Ishikawa (cell line): ENCODE measurements around the gene ATP10D.

Experiments
- CEBPB ChIP-seq: IDR thresholded peaks from 2 replicates; pipeline ENCODE4 v1.6.1; 2012
- CREB1 ChIP-seq: IDR thresholded peaks from 2 replicates; pipeline ENCODE4 v1.6.1; 2012; ENCODE audit warnings: low read depth
- EGR1 ChIP-seq: IDR thresholded peaks from 2 replicates; pipeline ENCODE4 v1.6.1; 2012
- EP300 ChIP-seq: IDR thresholded peaks from 2 replicates; pipeline ENCODE4 v1.6.1; 2012; ENCODE audit warnings: borderline replicate concordance
- FOXM1 ChIP-seq: IDR thresholded peaks from 2 replicates; pipeline ENCODE4 v1.6.1; 2012; ENCODE audit warnings: low read depth, borderline replicate concordance
- NFIC ChIP-seq: IDR thresholded peaks from 2 replicates; pipeline ENCODE4 v1.6.1; 2012
- RAD21 ChIP-seq: IDR thresholded peaks from 2 replicates; pipeline ENCODE4 v1.6.1; 2012; ENCODE audit warnings: low read depth
- TAF1 ChIP-seq: IDR thresholded peaks from 2 replicates; pipeline ENCODE4 v1.6.1; 2012; ENCODE audit warnings: low read depth, mild to moderate bottlenecking
- TCF12 ChIP-seq: IDR thresholded peaks from 2 replicates; pipeline ENCODE4 v1.6.1; 2012; ENCODE audit warnings: low read depth
- TEAD4 ChIP-seq: IDR thresholded peaks from 2 replicates; pipeline ENCODE4 v1.6.1; 2012
- YY1 ChIP-seq: IDR thresholded peaks from 2 replicates; pipeline ENCODE4 v1.6.1; 2012; ENCODE audit warnings: low read depth
- ZBTB7A ChIP-seq: IDR thresholded peaks from 2 replicates; pipeline ENCODE4 v1.6.1; 2012; ENCODE audit warnings: low read depth
- TF ChIP-seq, protein P1 (sequence below): IDR thresholded peaks from 2 replicates; pipeline ENCODE4 v1.6.1; 2012
- TF ChIP-seq, protein P2 (sequence below): IDR thresholded peaks from 2 replicates; pipeline ENCODE4 v1.6.1; 2012
- TF ChIP-seq, protein P3 (sequence below): IDR thresholded peaks from 2 replicates; pipeline ENCODE4 v1.6.1; 2012; ENCODE audit warnings: low read depth, mild to moderate bottlenecking

ATP10D gene

DNA sequence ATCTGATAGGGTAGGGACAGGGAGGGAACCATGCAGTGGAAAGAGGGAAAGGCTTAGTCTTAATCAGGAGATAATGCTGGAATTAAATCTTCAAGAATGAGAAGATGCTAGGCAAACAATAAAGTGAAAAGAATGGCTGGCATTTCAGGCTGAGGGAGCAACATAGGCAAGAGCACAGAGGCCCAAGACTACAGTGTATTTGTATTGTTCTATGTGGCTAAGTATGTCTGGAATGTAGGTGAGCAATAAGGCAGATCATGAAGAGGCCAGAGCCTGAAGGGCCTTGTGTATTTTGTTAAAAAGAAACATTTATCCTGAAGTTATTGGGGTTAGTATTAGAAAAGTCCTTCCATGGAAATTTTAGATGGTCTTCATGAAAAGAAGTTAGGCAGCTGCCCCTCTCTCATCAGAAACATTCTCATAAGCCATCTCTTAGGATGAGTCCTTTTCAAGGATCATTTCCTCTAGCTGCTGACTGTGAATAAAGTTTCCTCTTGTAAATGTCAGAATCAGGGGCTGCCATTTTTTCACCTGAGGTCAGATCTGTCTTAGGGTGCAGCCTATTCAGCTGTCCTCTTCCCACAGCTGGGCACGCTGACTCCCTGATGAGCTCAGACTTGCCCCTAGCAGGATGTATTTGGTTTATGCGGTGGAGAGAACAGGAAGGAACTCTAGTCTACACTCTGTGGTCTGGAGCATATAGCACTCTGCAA lies 46.3 kb downstream of the ATP10D start:
- no peak for TF ChIP-seq ZBTB7A
- TF ChIP-seq, protein P1, sequence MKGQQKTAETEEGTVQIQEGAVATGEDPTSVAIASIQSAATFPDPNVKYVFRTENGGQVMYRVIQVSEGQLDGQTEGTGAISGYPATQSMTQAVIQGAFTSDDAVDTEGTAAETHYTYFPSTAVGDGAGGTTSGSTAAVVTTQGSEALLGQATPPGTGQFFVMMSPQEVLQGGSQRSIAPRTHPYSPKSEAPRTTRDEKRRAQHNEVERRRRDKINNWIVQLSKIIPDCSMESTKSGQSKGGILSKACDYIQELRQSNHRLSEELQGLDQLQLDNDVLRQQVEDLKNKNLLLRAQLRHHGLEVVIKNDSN = no peak
- TF ChIP-seq EGR1 = no peak
- no peak for TF ChIP-seq TAF1
- no peak for TF ChIP-seq FOXM1
- peak; percentile 8; the same call in 1 of the 2 replicates for TF ChIP-seq RAD21
- no peak for TF ChIP-seq YY1
- TF ChIP-seq TCF12 = no peak
- no peak for TF ChIP-seq EP300
- TF ChIP-seq NFIC = no peak
- peak; percentile 89 for TF ChIP-seq TEAD4
- TF ChIP-seq, protein P2, sequence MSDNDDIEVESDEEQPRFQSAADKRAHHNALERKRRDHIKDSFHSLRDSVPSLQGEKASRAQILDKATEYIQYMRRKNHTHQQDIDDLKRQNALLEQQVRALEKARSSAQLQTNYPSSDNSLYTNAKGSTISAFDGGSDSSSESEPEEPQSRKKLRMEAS = no peak
- no peak for TF ChIP-seq CREB1
- TF ChIP-seq CEBPB = no peak
- TF ChIP-seq, protein P3, sequence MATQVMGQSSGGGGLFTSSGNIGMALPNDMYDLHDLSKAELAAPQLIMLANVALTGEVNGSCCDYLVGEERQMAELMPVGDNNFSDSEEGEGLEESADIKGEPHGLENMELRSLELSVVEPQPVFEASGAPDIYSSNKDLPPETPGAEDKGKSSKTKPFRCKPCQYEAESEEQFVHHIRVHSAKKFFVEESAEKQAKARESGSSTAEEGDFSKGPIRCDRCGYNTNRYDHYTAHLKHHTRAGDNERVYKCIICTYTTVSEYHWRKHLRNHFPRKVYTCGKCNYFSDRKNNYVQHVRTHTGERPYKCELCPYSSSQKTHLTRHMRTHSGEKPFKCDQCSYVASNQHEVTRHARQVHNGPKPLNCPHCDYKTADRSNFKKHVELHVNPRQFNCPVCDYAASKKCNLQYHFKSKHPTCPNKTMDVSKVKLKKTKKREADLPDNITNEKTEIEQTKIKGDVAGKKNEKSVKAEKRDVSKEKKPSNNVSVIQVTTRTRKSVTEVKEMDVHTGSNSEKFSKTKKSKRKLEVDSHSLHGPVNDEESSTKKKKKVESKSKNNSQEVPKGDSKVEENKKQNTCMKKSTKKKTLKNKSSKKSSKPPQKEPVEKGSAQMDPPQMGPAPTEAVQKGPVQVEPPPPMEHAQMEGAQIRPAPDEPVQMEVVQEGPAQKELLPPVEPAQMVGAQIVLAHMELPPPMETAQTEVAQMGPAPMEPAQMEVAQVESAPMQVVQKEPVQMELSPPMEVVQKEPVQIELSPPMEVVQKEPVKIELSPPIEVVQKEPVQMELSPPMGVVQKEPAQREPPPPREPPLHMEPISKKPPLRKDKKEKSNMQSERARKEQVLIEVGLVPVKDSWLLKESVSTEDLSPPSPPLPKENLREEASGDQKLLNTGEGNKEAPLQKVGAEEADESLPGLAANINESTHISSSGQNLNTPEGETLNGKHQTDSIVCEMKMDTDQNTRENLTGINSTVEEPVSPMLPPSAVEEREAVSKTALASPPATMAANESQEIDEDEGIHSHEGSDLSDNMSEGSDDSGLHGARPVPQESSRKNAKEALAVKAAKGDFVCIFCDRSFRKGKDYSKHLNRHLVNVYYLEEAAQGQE = no peak

DNA sequence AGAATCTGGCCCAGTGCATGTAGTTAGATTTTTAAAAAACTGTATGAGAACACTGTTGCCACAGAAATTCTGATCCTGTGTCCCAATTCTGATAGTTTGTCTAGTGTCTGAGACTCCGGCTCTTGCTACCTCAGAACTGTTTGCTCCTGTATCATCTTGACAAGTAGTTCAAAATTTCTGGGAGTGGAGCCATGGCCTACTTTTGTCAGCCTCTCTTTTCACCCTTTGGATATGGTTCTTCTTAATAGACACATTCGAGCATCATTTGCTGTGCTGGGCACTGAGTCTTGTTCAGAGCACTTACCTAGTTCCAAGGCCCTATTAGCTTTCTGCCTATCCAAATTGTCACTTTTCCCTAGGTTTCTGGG lies 46.9 kb downstream of the ATP10D start:
- TF ChIP-seq NFIC (no peak), TEAD4 (no peak), ZBTB7A (no peak), EGR1 (no peak), RAD21 (no peak), CREB1 (no peak), CEBPB (no peak), EP300 (no peak), YY1 (no peak), FOXM1 (no peak), TAF1 (no peak), TCF12 (no peak)
- TF ChIP-seq, protein P1 = no peak
- TF ChIP-seq, protein P3 = no peak
- TF ChIP-seq, protein P2 = no peak

DNA sequence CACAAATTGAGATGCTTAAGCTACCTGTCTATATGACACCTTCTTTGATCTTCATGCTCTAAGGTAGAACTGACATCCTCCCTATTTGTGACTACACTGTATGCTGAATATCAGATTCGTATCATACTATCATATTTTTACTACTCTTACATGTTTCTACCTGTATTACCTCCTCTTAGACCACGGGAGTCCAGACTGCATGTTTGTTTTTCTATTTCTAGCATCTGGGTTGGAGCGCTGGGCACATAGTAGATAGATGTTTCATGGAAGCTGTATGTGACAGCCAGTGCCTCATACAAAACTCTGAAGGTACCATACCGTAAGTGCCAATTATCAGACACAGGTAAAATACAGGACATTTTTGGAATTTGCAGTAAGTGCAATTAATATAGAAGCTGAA lies 47.6 kb downstream of the ATP10D start:
- TF ChIP-seq TEAD4 = no peak
- TF ChIP-seq, protein P3 = no peak
- TF ChIP-seq, protein P2 = no peak
- TF ChIP-seq CREB1 = no peak
- no peak for TF ChIP-seq CEBPB
- TF ChIP-seq FOXM1 = no peak
- no peak for TF ChIP-seq YY1
- TF ChIP-seq RAD21 = no peak
- no peak for TF ChIP-seq ZBTB7A
- TF ChIP-seq NFIC = no peak

DNA sequence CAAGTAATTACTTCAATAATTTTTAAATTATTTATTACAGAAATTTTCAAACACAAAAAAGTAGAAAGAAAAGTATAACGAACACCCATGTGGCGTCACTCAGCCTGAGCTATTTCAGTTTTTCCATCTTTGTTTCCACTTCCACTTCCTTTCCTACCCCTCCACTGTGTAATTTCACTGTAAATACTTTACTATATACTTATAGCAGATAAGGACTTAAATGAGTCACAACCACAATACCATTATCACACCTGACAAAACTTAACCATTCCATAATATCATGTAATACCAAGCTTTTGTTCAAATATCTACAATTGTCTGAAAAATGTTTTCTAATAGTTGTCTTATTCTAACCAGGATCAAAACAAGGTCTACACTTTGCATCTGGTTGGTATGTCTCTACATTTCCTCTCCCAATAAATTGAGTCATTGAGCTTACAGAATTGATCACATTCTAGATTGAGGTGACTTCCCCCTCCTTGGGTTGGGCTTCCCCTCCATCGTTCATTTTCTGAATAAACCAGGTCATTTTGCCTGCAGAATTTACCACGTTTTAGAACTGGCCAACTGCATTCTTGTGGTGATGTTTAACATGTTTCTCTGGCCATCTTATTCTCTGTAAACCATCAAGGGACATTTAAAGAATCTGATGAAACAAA lies 48.7 kb downstream of the ATP10D start:
- TF ChIP-seq YY1 (no peak), TEAD4 (no peak), CEBPB (no peak), ZBTB7A (no peak), RAD21 (no peak), CREB1 (no peak), TAF1 (no peak), EGR1 (no peak), EP300 (no peak), FOXM1 (no peak), NFIC (no peak), TCF12 (no peak)
- TF ChIP-seq, protein P3 = no peak
- TF ChIP-seq, protein P2 = no peak
- TF ChIP-seq, protein P1 = no peak
